Transverse colon (tissue), 3 donors: Measurements from ENCODE around the gene A4GALT.

Source experiments
- CTCF ChIP-seq, 5 experiments: fragments of 200-600 bp in 3 of 5; fragments of 450-650 bp in 2 of 5; sonication (generic) in 3 of 5; IDR thresholded peaks; 1 replicate in 2 of 5; 2 replicates in 3 of 5; pipeline ENCODE4 v1.5.1; 2016 to 2017; ENCODE audit warnings: antibody characterized with exemption in 5 of 5, inconsistent platforms in 3 of 5, mild to moderate bottlenecking in 2 of 5, moderate library complexity in 1 of 5
- POLR2A ChIP-seq: fragments of 450-650 bp; IDR thresholded peaks from one replicate; pipeline ENCODE4 v1.6.1; 2016; ENCODE audit warnings: antibody characterized with exemption, mild to moderate bottlenecking, moderate library complexity

GRCh38 chr22:42714308-42714707, 6.4 kb downstream of the A4GALT start:
- TF ChIP-seq CTCF (IDR thresholded peaks at IDR 0.05) (no peak), POLR2A (no peak)
